COLO668 (cell line): Measurements from ENCODE around the gene SLC38A8.
A peak's percentile ranks its signal among the peaks of the same experiment; 100 is the strongest.

ENCODE experiments used
- DNase-seq: peaks from one replicate; lab custom pipeline; 2025; ENCODE audit not compliant: unreplicated experiment; lab: John Stamatoyannopoulos, UW

The SLC38A8 gene

DNA sequence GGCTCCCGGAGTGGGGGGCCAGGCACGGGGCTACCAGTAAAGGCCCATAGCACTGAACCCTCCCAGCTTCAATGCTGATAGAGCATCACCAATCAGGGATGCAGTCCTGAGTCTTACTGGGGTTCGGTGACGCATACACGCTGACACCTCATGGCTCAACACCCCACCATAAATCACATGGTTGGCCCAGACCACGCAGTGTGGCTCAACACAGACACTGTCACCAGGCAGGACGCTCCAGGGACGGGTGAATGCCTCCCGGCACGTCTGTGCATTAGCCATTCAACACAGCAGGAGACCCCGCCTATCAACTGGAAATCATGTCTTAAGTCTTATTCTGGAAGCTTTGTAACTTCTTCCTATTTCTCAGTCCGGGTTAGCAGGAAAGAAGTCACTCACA, 39.6 kb downstream of the SLC38A8 start:
- DNase-seq: no peak

DNA sequence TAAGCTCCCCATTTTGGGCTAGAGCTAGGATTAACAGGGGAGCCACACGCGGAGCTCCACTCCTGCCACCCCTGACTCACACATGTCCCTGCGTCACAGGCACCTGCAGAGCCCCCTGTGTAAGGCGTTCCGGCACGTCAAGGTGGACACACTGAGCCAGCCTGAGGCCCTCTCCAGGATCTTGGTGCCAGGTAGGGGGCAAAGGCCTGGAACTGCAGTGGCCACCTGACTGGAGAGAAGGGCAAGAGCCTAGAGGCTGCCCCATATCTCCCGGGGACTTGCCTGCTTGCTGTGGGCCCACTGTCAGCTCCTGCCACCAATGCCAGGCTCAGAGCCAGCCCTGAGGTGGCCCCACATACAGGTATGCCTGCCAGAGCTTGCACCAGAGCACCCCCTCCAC, 40.9 kb downstream of the SLC38A8 start:
- no peak for DNase-seq

DNA sequence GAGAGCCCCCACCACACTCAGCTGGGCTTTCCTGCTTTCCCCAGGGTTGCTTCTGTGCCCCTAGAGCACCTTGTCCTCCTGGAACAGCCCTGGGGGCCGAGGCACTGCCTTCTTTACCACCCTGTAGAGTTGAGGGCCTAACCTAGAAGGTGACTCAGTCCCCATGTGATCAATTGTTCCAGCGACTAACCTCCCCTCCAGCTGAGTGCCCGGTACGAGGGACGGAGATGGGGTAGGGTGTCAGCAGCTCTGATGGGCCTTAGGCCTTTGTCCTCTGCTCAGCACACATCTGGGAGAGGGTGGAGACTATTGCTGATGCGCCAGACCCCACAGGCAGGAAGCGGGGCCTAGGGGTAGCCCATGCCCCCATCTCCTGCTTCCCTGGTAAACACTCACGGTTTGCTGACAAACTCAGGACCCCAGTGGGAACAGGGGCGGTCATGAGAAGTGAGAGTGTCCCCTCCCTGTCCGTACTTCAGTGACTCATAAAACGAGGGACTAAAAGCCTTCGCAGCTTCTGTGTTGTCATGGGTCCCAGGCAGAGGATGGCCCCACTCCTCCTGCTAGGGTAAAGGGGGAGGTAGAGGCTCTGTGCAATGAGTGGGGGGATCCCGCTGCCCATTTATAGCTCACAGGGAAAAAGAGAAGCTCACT, 41.5 kb downstream of the SLC38A8 start:
- no peak for DNase-seq

DNA sequence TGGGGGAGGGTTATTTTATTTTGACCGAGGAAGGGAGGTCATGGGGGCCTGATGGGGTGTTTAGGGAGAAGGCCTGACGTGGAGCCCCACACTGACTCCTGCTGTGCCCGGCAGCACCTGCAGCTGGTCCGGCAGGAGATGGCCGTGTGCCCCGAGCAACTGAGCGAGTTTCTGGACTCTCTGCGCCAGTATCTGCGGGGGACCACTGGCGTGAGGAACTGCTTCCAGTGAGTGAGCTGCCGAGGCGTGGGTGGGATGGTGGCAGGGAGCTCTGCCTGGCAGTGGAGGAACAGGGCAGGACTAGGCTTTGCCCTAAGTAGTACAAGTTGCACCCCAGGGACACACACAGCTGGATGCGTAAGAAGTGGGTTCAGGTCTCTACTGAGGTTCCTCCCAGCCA, 44.5 kb downstream of the SLC38A8 start:
- no peak for DNase-seq

DNA sequence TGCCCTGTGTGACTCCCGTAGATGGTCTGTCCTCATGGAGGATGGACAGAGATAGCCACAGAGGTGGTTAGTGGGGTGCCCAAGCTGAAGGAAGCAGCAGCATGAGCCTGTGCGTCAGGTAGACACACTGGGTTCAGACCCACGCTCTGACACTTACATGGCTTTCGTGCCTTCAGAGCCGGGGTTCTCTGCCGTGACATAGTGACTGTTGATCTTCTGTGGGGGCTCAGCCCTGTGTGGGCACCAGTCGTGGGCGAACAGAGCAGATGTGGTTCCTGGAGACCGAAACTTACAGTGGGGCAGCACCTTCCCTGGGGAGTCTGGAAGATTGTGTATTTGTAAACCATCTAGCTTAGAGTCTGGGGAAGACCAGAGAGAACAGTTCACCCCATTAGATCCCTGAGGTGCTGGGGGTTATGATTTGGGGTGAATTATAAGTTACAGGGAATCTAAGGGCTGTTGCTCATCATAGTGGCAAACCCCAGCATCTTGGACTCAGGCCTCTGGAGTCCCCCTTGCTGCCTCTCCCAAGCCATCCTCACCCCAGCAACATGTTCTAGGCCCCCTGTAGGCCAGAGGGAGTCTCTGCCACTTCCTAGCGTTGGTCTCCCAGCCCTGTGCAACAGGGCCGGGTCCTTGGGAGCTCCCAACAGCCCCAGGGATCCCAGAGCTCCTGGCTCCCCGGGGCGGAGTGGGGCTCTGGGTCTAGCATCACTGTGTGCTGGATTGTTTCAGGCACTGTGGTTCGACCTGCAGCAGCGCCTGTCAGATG, 45.9 kb downstream of the SLC38A8 start:
- DNase-seq: no peak

DNA sequence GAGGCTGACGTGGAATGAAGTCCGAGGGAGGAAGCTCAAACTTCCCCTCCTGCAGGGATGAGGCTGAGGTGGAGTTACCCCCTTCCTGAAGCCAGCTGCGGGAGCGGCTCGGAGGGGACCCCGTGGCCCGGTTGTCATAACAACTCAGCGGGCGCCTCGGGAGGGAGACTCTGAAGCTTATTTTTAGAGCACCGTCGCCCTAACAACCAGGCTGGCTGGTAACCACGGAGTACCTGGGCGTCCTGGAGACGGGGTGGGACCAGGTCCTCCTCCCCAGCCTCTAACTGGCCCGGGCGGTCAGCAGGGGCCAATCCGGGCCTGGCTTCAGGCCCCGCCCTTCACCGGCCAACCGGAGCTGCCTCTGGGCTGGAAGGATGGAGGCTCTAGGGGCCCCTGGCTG, 46.8 kb downstream of the SLC38A8 start:
- DNase-seq: peak; percentile 48

DNA sequence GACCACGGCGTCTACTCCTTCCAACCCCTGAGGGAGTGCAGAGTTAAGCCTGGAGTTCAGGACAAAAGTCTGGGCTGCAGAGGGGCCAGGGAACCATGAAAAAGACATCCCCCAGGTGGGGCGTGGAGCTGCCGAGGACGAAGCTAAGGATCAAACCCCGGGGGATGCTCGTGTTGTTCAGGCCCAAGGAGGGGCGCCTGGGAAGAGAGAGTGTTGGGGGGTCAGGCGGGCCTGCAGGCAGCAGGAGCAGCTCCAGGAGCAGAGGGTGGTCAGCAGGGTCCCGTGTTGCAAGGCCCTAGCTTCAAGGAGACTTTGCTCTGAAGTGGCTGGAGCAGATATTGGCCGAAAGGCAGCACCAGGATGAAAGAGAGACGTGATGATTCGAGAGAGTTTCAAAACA, 47.9 kb downstream of the SLC38A8 start:
- DNase-seq: no peak

DNA sequence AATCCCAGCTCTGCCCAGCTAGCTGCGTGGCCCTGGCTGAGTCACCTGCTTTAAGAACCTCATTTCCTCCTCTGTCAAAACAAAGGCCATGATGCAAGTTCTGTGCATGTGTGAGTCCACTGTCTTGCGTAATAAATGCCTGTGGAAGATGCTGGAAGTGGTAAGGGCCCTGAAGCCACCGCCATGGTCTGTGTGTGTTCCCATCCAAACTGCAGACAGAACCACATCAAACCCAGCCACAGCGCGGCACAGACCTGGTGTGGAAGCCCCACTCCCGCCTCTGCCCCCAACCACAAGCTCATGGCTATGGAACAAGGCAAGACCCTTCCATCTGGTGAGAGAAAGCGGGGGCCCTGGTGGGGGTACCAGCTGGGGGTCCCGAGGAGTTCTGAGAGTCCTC, 48.5 kb downstream of the SLC38A8 start:
- no peak for DNase-seq

DNA sequence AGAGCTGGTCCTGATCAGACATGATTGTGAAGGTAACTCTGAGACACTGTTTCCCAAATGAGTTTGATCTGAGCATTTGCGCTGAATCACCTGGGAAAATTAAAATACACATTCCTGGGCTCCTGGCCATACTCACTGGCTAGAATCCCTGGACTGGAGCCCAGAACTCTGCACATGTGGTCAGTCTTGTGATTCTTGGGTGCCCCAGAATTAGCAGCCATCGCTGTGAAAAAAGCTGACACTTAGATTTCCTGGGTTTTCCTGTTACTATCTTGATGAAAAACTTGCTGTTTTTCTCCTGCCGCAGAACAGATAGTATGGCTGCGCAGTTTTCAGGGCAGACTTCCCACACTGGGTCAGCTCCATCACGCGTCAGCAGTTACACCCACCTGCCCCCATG, 50.0 kb downstream of the SLC38A8 start:
- DNase-seq: no peak

DNA sequence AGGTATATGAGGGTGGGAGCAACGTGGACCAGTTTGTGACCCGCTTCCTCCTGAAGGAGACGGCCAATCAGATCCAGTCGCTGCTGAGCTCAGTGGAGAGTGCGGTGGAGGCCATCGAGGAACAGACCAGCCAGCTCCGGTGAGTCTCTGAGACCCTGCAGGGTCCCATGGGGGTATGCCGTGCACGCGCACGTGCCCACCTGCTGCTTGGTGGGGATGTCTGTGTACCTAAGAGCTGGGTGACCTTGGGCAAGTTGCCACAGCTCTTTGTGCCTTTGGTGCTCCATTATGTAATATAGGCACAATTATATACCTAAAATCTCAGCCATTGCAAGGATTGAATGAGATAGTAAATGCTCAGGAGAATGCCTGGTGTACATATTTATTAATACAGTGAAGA, 52.1 kb downstream of the SLC38A8 start:
- DNase-seq: no peak

DNA sequence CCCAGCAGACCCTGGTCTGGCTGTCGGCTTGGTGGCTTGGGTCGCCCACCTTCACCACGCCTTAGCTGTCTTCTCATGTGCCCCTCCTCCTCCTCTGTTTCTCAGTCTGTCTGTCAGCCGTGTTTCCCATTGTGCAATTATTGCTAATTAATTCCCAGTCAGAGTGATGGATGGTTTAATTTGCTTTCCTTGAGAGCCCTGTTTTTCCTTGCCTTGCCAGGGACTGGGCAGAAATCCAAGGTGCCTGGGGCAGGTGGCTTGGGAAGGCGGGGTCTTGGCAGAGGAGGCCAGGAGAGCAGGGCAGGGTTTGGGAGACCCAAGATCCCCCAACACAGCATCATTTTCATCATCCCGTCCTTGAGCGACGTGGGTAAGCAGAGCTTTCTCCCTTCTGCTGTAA, 53.3 kb downstream of the SLC38A8 start:
- no peak for DNase-seq

DNA sequence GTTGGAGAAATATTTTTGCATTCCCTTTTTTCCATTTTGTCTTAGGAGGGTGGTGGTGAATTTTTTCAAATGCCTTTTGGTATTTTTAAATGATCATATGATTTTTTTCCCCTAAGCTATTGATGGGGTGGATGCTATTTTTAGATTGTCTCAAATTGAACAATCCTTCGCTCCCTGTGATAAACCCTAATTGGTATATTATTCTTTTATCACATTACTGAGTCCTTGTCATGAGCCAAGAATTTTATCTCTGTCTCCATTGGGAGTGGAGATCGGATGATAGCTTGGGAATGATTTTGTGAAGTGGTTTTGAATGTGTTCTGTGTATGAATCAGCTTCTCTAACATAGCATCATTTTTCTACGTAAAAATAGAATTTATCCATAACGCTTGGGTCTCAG, 59.1 kb downstream of the SLC38A8 start:
- no peak for DNase-seq

DNA sequence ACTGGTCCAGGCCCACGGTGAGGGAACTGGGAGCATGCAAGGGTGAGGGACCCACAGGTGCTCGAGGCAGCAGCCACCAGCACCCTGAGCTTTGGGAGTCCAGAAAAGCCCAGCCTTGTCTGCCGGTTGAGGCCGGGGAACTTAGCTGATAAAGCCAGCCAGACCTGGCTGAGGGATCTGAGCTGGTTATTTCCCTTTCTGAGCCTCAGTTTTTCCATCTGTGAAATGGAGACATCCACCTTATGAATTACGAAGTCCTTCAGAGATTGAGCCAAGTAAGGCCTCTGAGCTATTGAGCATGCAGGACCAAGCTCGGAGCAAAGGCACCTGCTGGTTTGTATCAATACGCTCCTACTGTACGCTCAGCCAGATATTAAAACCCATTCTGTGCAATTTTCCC, 60.8 kb downstream of the SLC38A8 start:
- DNase-seq: no peak

DNA sequence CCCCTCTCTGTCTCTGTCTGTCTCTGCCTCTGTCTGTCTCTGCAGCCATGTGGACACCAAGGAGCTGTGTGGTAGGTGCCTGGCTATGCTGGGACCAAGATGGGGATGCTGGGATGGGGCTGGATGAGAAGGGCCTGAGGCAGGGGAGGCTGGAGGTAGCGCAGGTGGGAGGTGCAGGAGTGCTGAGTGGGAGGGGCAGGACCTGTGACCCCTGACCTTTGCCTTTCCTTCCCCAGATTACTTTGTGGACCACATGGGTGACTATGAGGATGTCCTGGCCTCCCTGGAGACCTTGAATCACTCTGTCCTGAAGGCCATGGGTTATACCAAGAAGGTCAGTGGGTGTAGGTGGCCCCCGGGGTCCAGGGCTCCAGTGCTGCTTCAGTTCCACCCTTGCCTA, 61.8 kb downstream of the SLC38A8 start:
- DNase-seq: no peak

DNA sequence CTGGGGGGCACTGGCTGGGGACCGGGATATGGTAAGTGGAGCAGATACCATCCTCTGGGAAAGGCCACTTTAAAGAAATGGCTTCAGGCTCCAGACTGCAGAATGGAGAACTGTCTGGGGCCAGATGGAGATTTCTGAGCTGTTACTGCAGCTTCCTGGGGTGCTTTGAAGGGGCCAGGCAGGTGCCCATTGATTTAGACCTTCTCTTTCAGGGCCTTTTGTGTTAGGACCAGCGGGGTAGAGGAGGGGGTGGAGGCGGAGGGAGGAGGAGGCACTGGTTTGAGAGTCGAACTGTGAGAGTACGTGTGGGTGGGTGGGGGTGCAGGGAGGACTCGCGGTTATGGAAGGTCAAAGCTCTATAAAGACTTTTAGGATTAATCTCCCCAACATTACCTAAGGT, 63.2 kb downstream of the SLC38A8 start:
- no peak for DNase-seq

DNA sequence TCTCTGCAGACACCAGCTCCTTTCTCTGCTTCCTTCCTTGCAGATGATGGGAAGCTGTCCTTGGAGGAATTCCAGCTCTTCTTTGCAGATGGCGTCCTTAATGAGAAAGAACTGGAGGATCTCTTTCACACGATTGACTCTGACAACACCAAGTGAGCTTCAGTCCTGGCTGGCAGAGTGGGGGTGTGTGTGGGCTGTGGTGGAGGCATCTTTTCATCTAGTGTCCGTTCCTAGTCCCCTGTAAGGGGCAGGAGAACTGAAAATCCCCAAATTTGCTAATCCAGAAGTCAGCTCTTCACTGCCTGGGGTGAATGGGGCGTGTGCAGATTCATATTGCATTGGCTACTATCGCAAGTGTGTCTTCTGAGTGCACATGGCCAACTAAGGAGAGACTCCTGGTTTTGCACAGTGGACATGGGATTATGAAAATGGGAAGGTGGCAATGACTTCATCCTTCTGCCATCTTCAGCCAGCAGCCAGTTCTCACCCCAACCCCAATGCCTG, 64.1 kb downstream of the SLC38A8 start:
- no peak for DNase-seq

DNA sequence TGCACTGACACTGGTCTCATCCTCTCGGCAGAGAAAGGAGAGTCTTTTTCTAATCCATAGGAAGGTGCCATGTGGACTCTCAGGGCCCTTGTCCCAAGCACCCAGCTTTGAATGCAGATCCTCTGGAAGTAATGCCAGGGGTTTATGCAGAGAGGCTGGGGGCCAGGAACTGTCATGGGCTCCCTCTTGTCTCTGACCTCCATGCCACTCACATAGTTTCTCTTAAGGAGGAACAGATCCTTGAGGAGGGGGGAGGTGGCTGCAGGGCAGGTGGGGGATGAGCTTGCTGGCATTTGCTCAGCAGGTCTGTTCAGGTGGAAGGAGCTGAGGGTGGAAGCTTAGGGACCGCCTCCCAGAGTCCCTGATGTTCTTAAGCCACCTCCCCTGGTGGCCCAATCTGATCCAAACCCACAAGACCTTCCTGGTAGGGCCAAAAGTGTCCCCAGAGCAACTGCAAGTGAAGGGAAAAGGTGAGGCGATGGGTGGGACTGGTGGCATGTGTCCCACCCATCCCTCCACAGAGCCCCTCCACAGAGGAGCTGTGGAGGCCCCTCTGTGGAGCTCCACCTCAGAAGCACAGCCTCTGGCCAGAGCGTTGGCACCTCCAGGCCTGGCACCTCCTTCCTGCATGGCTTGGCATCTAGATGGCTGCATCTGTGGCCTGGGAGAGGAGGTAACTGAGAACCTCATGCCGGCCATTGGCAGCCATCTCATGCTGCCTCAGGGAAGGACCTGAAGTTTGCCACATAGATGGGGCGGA, 65.4 kb downstream of the SLC38A8 start:
- DNase-seq: no peak

DNA sequence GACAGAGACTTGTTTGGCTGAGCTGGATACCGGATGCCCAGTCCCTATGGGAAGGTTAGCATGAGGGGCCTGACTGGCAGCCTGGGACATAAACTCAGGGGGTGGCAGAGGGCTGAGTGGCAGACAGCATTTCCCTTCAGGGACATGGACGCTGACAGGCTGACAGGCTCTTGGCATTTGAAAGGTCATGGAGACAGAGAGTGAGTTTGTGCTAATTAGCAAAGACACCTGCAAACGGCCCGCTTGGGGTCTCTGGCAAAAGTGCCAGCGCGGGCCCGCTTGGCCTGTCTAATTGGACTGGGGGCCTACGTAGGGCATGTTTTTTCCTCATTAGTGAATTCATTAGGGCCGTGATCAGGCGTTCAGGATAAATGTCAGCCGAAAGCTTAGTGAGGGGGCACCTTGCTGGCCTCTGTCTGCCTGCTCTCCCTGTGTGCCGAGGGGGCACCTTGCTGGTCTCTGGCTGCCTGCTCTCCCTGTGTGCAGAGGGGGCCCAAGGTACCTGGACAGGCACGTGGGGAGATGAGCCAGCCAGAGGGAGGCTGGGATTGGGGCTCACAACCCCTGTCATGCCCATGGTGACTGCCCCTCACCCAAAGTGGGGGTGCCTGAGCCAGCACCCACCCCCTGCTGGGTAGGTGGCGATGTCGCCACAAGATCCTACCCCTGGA, 66.9 kb downstream of the SLC38A8 start:
- DNase-seq: no peak

DNA sequence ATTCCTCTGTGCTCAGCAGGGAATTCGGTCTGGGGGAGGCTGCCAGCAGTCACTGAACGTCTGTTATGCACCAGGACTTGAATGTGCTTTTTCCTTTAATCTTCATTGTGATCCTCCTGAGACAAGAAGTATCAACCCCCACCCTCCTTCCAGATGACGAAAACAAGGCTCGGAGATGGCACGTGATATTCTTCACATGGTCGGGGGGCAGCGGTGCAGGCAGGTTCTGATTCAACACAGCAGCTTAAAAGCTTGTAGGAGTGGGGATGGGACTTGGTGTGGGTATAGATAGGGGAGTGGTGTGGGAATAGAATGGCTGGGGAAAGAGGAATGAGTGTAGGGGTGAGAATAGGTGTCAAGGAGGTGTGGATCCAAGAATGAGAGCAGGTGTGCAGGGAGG, 68.1 kb downstream of the SLC38A8 start:
- no peak for DNase-seq

DNA sequence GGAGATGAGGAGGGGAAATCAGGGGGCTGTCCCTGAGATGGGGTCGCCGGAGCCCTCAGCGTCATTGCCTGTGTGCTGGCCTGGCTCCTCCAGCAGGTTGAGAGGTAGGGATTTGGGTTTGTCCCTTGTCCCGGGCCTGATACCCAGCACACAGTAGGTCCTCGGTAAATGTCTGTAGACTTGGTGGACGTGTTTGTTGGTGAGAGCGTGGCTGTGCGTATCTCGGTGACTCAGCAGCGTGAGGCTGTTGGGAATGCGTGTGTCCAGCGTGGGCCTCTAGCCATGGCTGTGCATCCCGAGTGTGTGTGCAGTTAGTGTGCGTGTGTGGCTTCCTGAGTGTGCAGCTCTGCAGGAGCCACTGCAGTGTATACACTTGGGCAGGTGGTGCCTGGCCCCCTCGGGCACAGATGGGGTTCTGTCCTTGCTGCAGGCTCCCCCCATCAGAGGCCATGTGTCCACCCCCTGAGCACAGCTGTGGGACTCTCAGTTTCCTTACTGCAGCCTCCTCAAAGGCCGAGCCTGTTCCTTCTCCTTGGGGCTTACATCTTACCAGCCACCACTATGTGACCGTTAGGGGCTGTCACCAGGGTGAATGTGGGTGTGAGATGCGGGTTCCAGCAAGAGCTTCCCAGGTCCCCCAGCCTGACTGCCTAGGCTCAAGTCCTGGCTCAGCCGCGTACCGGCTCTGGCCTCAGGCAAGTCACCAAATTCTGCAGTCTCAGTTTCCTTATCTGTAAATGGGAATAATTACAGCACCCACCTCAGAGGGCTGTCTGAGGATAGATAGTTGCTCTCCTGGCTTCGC, 68.8 kb downstream of the SLC38A8 start:
- no peak for DNase-seq

DNA sequence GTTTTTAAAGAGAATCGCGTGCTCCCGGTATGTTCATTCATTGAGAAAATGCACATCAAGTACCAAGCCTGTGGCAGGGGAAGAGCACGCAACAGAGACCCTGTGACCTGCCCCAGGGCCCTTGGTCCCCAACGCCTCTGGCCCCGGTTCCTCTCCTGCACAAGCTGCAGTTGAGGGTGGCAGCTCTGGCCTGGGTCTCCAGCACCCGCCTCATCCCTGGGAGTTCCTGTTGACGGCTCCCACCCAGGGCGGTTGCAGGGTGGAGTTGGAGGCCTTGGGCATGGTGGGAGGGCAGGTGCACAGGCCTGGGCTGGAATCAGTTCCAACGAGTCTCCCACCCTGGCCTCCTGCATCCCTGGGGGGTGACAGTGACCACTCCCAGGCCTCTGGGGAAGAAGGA, 69.5 kb downstream of the SLC38A8 start:
- no peak for DNase-seq
